GM18907 (cell line): ENCODE results near the gene HTR3C.
"Not testable (repeated sequence)": the region's sequence is repeated elsewhere in the genome, so short reads cannot be mapped to it uniquely, and the experiment has no call there.

Source experiments
- ATAC-seq: cut with Tn5 transposase; IDR thresholded peaks from one replicate; pipeline ENCODE4 v1.9.1; 2021; ENCODE audit warnings: mild to moderate bottlenecking, moderate library complexity; ENCODE audit not compliant: unreplicated experiment

The HTR3C gene

DNA sequence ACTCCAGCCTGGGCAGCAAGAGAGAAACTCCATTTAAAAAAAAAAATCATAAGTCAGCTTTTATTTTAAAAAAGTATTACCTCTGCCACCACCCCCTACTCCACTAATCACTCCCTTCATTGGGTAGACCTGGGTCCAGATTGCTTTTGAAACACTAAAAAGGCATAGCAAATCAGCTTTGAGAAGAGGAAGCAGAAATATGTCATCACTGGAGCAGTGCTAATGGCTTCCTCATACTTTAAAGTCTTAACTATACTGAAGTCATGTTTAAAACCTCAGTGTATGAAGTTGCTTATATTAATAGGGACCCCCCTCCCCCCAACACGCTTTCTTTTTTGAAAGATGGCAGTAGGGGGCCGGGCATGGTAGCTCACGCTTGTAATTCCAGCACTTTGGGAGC lies 22.3 kb upstream of the HTR3C start:
- no peak for ATAC-seq

- ATAC-seq, result no peak
These were observed 21.6 kb upstream of the HTR3C start, which contains the start of gene HTR3D for GRCh38 chr3:184031187-184031792. Gene HTR3D (plus strand): TSS chr3:184031742. CDS start chr3:184031742, 0 bp downstream.

- ATAC-seq, result no peak
These were observed 15.0 kb upstream of the HTR3C start for GRCh38 chr3:184037816-184038215.

GRCh38 chr3:184038307-184038706 lies 14.5 kb upstream of the HTR3C start:
- ATAC-seq, result not testable (repeated sequence)

DNA sequence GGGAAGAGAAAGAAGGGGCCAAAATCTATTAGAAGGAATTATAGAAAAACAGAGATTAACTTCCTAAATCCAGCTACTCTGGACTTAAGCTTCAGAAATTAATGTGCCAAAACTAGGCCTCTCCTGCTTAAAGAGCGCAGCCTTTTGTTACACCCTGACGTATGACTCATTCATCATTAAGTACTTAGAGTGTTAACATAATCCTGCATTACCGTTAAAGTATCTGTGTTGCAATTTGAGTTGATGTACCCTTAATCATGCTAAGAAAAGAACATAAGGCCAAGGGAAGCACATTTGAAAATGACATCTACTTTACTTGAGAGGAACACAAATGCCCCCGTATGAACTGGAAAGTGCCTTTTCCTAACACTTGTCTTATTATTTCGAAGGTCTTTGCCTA lies 13.4 kb upstream of the HTR3C start:
- ATAC-seq, result no peak

DNA sequence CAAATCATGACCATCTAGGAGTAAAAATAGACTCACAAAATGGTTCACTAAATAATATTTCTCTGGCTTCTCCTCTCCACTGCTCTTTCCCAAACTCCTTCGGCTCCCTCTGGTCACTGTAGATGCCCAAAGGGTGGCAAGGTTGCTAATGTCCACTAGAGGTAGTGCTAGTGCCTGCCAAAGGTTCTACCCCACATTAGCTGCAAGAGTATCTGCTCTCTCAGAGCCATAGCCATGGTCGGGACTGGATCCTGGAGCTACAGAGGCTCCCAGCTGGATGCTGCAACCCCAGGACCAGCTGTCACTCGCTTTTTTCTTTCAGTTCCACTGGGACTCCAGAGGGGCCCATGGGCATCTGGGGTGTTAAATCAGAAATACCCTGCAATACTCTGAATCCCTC lies 12.8 kb upstream of the HTR3C start:
- ATAC-seq, result no peak

DNA sequence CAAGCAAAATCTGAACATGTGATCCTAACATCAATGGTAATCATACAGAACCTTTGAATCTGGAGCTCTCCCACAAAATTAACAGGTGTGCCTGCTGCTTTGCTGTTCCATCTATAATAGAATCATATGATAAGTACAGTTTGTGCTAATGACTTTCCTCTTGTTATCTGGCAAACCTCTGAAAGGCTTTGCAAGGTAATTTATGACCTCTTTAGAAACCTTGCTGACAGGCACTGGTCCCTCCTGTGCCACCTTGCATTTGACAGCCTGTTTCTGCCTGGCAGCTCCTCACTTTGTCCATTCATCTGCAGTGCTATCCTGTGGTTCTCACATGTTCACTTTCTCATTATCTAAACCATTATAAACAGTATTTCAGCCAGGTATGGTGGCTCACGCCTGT lies 10.2 kb upstream of the HTR3C start:
- ATAC-seq, result no peak

DNA sequence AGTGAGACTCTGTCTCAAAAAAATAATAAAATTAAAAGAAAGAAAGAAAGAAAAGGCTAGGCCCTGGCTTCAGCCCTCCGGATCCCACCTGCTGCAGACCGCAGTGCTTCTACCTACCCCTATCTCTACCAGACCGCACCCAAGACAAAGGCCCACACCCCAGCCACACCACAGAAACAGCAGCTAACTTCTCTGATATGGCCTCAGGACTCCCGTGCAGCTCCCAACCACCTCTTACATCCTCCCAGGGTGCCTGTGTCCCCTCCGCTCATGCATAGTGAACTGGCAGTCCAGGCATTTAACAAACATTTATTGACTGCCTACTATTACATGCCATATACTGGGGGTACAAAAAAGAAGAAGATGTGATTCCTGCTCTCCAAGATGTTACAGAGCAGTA lies 6.9 kb upstream of the HTR3C start:
- no peak for ATAC-seq

GRCh38 chr3:184050217-184050847 lies 2.5 kb upstream of the HTR3C start:
- no peak for ATAC-seq

GRCh38 chr3:184058029-184058428 lies 5.2 kb downstream of the HTR3C start:
- ATAC-seq, result no peak

DNA sequence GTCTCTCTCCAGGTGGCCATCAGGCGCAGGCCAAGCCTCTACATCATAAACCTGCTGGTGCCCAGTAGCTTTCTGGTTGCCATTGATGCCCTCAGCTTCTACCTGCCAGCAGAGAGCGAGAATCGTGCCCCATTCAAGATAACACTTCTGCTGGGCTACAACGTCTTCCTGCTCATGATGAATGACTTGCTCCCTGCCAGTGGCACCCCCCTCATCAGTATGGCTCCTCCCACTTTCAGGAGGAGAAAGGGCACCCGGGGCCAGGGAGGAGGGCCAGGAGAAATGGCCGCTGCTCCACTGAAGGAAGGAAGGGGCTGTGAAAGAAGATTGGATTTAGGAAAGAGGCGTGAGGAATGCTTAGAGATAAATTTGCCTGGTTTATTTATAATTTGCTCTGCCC lies 6.6 kb downstream of the HTR3C start:
- no peak for ATAC-seq

DNA sequence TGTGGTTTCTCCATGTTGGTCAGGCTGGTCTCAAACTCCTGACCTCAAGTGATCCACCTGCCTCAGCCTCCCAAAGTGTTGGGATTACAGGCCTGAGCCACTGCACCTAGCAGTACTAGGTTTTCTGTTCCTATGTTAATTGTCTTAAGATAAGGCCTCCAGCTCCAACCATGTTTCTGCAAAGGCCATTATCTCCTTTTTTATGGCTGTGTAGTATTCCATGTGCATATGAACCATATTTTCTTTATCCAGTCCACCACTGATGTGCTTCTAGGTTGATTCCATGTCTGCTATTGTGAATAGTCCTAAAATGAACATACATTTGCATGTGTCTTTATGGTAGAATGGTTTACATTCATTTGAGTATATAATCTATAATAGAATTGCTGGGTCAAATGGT lies 9.8 kb downstream of the HTR3C start:
- no peak for ATAC-seq

GRCh38 chr3:184066211-184066610 lies 13.4 kb downstream of the HTR3C start:
- no peak for ATAC-seq

DNA sequence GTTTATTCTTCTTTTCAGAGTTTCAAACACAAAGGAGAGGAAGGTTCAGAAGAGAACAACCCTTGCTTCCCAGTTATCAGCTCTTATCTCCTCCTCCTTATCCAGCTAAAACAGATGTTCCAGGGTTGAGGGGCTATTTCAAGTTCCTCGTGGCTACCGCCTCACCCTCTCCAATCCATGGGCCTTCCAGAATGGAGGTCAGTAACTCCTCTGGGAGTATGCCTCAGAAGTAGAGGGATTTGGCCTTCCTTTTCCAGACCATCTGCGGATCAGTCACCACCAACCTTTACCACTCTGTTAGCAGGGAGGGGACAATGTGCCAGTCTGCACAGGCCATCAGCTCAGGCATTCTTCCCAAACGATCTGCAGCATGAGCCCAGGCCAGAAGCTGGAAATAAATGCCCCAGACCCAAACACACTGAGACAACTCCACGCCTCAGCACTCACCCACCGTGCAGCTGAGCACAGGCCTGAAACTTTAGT lies 14.8 kb downstream of the HTR3C start:
- ATAC-seq, result no peak

- ATAC-seq, result no peak
These were observed 15.5 kb downstream of the HTR3C start for GRCh38 chr3:184068344-184068743.

DNA sequence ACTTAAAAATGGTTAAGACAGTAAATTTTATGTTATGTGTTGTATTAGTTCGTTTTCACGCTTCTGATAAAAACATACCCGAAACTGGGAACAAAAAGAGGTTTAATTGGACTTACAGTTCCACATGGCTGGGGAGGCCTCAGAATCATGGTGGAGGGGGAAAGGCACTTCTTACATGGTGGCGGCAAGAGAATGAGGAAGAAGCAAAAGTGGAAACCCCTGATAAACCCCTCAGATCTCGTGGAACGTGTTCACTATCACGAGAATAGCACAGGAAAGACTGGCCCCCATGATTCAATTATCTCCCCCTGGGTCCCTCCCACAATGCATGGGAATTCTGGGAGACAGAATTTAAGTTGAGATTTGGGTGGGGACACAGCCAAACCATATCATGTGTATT lies 18.3 kb downstream of the HTR3C start:
- ATAC-seq, result not testable (repeated sequence)

GRCh38 chr3:184073621-184074020 lies 20.8 kb downstream of the HTR3C start:
- ATAC-seq, result no peak

DNA sequence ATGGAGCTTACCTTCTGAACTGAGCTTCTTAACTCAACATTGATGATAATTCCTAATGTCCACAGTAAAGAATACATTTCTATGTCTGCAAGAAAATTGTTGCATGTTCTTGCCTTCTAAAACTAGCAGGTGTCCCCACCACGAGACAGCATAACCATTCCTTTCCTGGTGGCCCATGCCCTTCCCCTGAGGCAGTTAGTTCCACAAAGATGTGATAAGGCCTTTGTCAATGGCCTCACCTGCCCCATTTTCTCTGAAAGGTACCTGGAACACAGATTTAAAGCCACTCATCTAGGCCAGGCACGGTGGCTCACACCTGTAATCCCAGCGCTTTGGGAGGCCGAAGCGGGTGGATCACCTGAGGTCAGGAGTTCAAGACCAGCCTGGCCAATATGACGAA lies 23.1 kb downstream of the HTR3C start:
- ATAC-seq, result no peak

DNA sequence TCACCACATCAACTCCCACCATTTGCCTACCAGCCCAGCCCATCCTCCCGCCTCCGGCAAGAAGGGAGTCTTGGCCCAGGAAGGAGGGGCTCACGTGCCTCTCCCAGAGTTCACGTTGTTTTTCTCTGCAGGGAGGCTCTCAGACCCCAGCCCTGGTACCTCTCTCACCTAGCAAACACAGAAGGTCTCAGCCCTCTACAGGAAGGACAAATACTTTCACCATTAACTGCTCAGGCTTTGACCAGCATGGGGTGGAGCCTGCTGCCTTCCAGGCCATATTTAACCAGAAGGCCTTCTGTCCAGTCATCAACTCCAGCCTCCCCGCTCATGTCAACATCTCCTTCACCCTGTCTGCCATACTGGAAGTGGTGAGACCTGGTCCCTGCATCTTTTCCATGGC lies 25.0 kb downstream of the HTR3C start:
- ATAC-seq, result no peak

DNA sequence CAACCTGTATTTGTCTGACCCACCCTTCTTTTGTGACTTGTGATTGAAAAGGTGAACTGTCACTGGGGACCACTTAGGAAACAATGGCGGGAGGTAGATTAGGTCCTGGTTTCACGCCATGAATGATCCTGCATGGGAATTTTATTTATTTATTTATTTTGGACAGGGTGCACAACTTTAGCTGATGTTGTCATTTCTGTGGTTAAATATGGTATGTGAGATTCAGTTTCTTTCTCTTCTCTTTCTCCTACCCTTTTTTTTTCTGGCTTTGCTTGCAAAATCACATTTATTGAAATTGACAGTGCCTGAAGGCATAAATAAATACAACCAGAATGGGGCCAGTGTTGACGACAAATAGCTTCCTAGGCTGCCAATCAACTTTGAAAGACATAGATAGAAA lies 26.0 kb downstream of the HTR3C start:
- no peak for ATAC-seq

DNA sequence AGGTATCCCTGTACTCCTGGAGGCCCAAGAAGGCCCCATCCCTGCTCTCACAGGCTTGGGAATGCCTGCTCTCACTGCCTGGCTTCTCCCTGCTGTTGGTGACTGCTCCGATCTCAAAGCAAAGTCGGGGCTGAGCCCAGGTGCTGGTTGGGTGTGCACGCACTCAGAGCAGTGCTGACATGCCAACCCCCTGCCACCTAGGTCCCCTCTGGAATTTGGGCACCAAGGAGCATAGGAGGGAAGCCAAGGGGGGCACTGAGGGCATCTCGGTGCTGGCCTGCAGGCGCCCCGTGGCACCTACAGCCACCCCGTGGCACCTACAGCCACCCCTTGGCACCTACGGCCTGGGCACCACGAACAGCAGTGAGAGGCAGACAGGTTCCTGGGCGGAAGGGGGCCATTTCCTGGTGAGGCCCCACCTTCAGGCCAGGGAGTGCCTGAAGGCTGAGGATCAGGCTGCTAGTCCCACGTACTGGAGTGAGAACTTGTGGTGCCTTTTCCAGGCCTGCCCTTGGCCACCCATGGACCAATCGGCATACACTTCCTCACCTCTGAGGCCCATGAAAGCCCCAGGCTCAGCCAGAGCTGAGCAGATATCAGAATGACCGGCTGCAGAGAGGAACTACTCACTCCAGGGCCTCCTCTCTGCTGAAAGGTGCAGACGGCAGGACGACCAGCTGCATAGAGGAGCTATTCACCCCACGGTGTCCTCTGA lies 28.4 kb downstream of the HTR3C start:
- ATAC-seq, result no peak

- no peak for ATAC-seq
These were observed 29.2 kb downstream of the HTR3C start for GRCh38 chr3:184082034-184082433.
